GM19395 (cell line): ENCODE data around the gene LPIN2.

ENCODE experiments used
- ATAC-seq: cut with Tn5 transposase; IDR thresholded peaks from one replicate; pipeline ENCODE4 v1.9.1; 2021; ENCODE audit warnings: mild to moderate bottlenecking, moderate library complexity; ENCODE audit not compliant: unreplicated experiment

The LPIN2 gene

DNA sequence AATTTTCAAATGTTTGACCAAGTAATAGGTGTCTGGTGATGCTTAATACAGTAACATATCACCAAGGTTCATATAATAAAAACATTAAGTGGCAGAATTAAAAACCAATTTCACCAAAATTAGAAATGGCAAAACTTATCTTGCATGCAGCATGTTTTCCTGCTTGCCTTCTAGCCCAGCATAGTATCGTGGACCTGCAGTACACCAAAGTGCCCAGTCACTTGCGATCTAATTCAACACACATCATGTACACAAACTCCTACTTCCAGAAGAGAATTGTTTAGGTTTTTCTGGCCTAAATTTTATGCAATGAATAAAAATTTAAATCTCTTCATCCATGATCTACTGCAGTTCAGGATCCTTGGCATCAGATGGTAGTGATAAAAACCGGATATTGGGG is 28.9 kb downstream of the LPIN2 start:
- ATAC-seq = no peak

GRCh38 chr18:2983296-2983695 is 29.6 kb downstream of the LPIN2 start:
- ATAC-seq = no peak

GRCh38 chr18:2982452-2983269 is 30.3 kb downstream of the LPIN2 start:
- ATAC-seq = no peak

GRCh38 chr18:2982022-2982421 is 30.9 kb downstream of the LPIN2 start:
- ATAC-seq = no peak

- no peak for ATAC-seq
Observed at GRCh38 chr18:2981212-2981728, 31.7 kb downstream of the LPIN2 start.

- ATAC-seq = no peak
Observed at GRCh38 chr18:2979871-2980790, 32.8 kb downstream of the LPIN2 start.

DNA sequence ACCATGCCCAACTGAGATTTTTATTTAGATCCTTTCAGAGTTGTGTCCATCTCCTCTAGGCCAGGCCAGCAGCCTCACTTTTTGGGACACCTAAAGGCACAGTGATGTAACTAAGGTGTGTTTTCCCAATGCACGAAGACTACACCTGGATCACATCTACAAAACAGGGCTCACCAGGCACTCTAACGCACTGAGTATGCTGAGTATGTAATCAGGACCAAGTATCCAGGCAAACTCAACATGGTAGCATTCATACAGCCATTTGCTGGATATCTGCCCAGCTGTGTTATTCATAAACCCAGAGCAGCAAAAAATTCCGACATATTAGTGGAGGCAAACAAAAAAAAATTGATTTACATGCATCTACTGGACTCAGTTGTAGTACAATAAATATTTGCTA is 33.8 kb downstream of the LPIN2 start:
- ATAC-seq = no peak

- ATAC-seq = peak; percentile 29
Observed at GRCh38 chr18:2978661-2979106, 34.3 kb downstream of the LPIN2 start.

DNA sequence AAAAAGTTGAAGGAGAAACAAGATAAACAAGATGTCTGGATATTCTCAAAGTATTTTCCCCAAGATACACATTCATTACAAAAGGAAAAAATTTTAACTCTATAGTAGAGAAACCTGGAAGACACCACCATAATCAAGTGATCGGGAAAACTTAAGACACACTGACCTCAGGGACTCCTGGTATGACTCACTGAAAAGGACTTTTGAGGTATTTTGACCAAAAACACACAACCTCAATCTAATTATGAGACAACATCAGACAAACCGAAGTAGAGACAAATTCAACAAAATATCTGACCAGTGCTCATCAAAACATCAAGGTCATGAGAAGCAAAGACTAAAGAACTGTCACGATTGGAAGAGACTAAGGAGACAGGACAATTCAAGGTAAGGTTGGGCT is 34.7 kb downstream of the LPIN2 start:
- peak; percentile 42 for ATAC-seq

DNA sequence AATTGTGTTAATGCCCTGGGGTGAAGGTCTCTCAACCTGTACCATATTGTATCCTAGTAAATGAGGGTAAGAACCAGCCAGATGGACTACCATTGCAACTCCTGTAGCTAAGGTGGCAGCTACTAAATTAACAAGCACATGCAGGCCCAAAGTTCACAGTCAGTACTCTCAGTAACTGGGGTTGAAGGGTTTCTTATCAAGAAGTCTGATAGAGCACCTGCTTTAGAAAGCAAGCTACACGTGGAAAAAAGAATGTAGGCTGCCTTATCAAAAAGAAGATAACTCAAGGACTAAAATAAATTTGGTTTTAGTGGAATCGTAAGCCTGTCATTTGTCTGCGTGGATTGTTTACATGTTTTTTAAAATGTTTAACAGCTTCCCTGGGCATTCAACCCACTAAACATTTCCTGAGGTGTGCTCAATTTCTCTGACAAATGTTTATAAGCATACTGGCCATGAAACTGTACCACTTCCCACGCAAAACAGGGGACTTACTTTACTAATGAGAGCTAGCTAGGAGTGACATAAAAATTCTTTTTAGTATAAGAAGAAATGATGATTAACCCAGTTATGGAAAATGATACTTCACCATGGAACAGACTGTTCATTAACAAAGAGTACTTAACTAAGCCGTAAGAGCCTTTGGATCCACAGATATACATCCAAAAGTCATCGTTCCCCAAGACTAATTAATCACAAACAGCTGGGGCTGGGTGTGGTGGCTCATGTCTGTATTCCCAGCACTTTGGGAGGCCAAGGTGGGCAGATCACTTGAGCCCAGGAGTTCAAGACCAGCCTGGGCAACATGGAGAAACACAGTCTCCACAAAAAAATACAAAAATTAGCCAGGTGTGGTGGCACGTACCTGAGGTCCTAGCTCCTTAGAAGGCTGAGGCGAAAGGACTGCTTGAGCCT is 36.5 kb downstream of the LPIN2 start:
- ATAC-seq = no peak

GRCh38 chr18:2974731-2975130 is 38.2 kb downstream of the LPIN2 start:
- ATAC-seq = no peak

GRCh38 chr18:2971741-2972552 is 41.0 kb downstream of the LPIN2 start:
- peak; percentile 86 for ATAC-seq

GRCh38 chr18:2970772-2971659 is 41.9 kb downstream of the LPIN2 start:
- no peak for ATAC-seq

DNA sequence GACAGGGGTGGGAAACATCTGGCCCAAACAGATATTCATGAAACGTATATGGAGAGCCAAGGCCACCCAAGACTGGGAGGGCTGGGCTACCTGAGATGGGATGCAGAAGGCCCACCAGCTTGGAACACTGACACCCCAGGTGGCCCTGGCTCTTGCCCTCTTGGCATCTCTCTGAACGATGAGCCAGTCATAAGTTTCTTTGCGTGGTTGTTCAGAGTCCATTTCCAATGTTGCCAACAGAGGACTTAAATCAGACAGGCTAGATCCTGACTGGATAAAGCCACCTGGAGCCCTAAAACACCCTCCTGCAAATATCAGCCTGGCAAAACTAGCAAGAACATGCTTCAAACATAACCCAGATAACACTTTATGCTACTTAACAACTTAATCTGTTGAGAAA is 42.6 kb downstream of the LPIN2 start:
- no peak for ATAC-seq

- no peak for ATAC-seq
Observed at GRCh38 chr18:2969695-2970094, 43.2 kb downstream of the LPIN2 start.

GRCh38 chr18:2968606-2969005 is 44.3 kb downstream of the LPIN2 start:
- no peak for ATAC-seq

DNA sequence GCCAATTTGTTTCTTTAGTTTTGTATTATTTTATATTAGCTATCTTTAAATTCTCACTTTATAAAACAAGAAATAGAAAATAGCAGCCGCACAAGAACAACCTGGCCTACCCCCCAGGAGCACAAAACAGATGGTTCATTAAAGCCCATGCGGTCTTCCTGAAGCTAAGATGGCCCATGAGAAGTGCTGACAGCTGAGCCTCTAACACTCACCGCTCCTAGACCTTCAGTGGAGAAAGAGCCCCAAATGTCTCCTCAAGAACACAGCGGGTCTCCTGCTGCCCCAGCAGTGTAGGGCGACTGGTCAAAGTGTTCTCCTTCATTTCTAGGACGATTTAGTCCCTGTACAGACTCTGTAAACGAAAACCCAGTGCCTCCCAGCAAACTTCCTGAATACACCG is 45.1 kb downstream of the LPIN2 start:
- ATAC-seq = no peak

DNA sequence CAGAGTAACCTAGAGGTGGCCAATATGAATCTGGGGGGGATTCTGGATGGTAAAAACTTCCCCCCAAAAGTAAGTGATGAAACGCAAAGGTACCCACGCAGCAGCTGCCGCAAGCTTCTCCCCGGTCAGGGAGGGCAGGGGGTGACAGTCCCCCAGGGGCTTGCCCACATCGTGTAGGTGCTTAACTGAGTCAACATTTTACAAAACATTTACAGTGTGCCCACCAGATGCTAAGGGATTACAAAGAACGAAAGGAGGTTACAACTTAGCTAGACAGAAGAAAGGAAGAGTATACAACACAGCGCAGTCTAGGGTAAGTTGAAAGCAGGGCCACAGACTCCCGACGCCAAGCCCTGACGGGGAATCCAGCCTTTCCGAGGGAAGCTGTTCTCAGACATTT is 45.6 kb downstream of the LPIN2 start:
- ATAC-seq = no peak

- no peak for ATAC-seq
Observed at GRCh38 chr18:2966560-2966959, 46.4 kb downstream of the LPIN2 start.
